K562 (cell line): ENCODE results near the gene COL26A1. TPM values are rescaled to one million over a fixed set of nuclear protein-coding genes. Genes with fewer than 3 reads are reported as not detected.

ENCODE experiments used
- BCOR ChIP-seq: fragments of 450-650 bp; IDR thresholded peaks from 2 replicates; pipeline ENCODE4 v1.6.1; 2016
- CREB1 ChIP-seq, 2 experiments: sonication (generic) in 1 of 2; formaldehyde crosslinking in 1 of 2; IDR thresholded peaks; 2 replicates each; pipeline versions ENCODE4 v1.6.1 to v1.8.0; 2012 to 2022; ENCODE audit warnings: inconsistent platforms in 1 of 2, mild to moderate bottlenecking in 1 of 2, missing genetic modification reagents in 1 of 2, moderate library complexity in 1 of 2
- ELF1 ChIP-seq: fragments of 200-800 bp; sonication (Bioruptor generic); IDR thresholded peaks from 2 replicates; pipeline ENCODE4 v1.6.1; 2016; ENCODE audit warnings: missing genetic modification characterization, missing compliant biosample characterization
- HDAC8 ChIP-seq: fragments of 450-650 bp; IDR thresholded peaks from 2 replicates; pipeline ENCODE4 v1.6.1; 2016; ENCODE audit warnings: mild to moderate bottlenecking, missing genetic modification characterization, moderate library complexity, missing compliant biosample characterization
- IFI16 ChIP-seq: fragments of 250-450 bp; sonication (Bioruptor Pico); IDR thresholded peaks from 2 replicates; pipeline ENCODE4 v2.1.2; 2022; ENCODE audit warnings: mild to moderate bottlenecking, inconsistent platforms
- NRF1 ChIP-seq, 2 experiments: fragments of 450-650 bp; IDR thresholded peaks in 1 of 2; conservative IDR thresholded peaks in 1 of 2; 2 replicates each; pipeline ENCODE4 v1.6.1; 2014; ENCODE audit warnings: mild to moderate bottlenecking in 2 of 2
- PCBP1 ChIP-seq: fragments of 200-400 bp; formaldehyde crosslinking; IDR thresholded peaks from 2 replicates; pipeline ENCODE4 v1.6.1; 2018; ENCODE audit warnings: mild to moderate bottlenecking, low read depth, low read length; ENCODE audit not compliant: poor library complexity, severe bottlenecking
- RB1 ChIP-seq: fragments of 450-650 bp; IDR thresholded peaks from 2 replicates; pipeline ENCODE4 v1.6.1; 2017; ENCODE audit warnings: low read depth, mild to moderate bottlenecking
- RBM25 ChIP-seq: fragments of 200-400 bp; formaldehyde crosslinking; IDR thresholded peaks from 2 replicates; pipeline ENCODE4 v1.6.1; 2018; ENCODE audit warnings: low read length, low read depth, moderate library complexity; ENCODE audit not compliant: severe bottlenecking
- SRSF3 ChIP-seq: fragments of 200-400 bp; formaldehyde crosslinking; IDR thresholded peaks from 2 replicates; pipeline ENCODE4 v1.6.1; 2016; ENCODE audit warnings: mild to moderate bottlenecking, low read length, moderate library complexity; ENCODE audit not compliant: insufficient read depth
- TAF9B ChIP-seq: fragments of 450-650 bp; IDR thresholded peaks from 2 replicates; pipeline ENCODE4 v1.6.1; 2018; ENCODE audit warnings: mild to moderate bottlenecking; ENCODE audit not compliant: partially characterized antibody
- TCFL5 ChIP-seq: fragments of 250-450 bp; sonication (Bioruptor Pico); conservative IDR thresholded peaks from 2 replicates; pipeline ENCODE4 v1.6.1; 2021; ENCODE audit warnings: mild to moderate bottlenecking, moderate library complexity, matching md5 sums
- WHSC1 ChIP-seq: IDR thresholded peaks from one replicate; pipeline ENCODE4 v1.6.1; 2012; ENCODE audit warnings: low read length, control low read depth, inconsistent platforms
- ZFP30 ChIP-seq: fragments of 250-450 bp; sonication (Bioruptor Pico); IDR thresholded peaks from 2 replicates; pipeline ENCODE4 v1.8.0; 2022; ENCODE audit warnings: moderate library complexity, mild to moderate bottlenecking, inconsistent platforms, borderline replicate concordance
- ZHX1 ChIP-seq: fragments of 150-350 bp; conservative IDR thresholded peaks from 2 replicates; pipeline ENCODE4 v1.6.1; 2014; ENCODE audit warnings: low read length
- ZNF668 ChIP-seq: fragments of 250-450 bp; sonication (Bioruptor Pico); IDR thresholded peaks from 2 replicates; pipeline ENCODE4 v1.8.0; 2022; ENCODE audit warnings: mild to moderate bottlenecking, inconsistent platforms
- ZNF740 ChIP-seq, 3 experiments: fragments of 200-800 bp in 1 of 3; sonication (Bioruptor generic) in 1 of 3; sonication (generic) in 1 of 3; formaldehyde crosslinking in 1 of 3; IDR thresholded peaks; 2 replicates each; pipeline versions ENCODE4 v1.6.1 to v1.8.0; 2016 to 2022; ENCODE audit warnings: mild to moderate bottlenecking in 2 of 3, missing compliant biosample characterization in 2 of 3, missing genetic modification characterization in 2 of 3, missing genetic modification reagents in 1 of 3
- polyA plus RNA-seq, 8 experiments: library from polyadenylated mRNA; depleted of rRNA in 4 of 8; stranded (reverse) in 5 of 8; unstranded in 3 of 8; fragments of >200 nt; fragmentation: Nextera tagmentation in 2 of 8; fragmentation: Illumina TruSeq in 1 of 8; extraction: Ambion mirVana in 2 of 8; extraction: Trizol in 1 of 8; gene quantifications; 2 replicates each; pipeline versions ENCODE4 v1.2.1 to v1.2.3, GENCODE V29; 2011 to 2014; ENCODE audit warnings: inconsistent platforms in 1 of 8, missing spikeins in 1 of 8
- total RNA-seq, 7 experiments: library from RNA; depleted of rRNA in 6 of 7; stranded (reverse); fragments of >200 nt in 6 of 7; fragmentation: Illumina TruSeq in 2 of 7; extraction: Trizol in 2 of 7; gene quantifications; 2 replicates each; pipeline versions ENCODE4 v1.2.1 to v1.2.3, GENCODE V29; 2011 to 2021; ENCODE audit warnings: low replicate concordance in 1 of 7
- TF ChIP-seq, protein P1 (sequence below): sonication (generic); formaldehyde crosslinking; IDR thresholded peaks from 2 replicates; pipeline ENCODE4 v1.8.1; 2023; ENCODE audit warnings: missing genetic modification reagents, mild to moderate bottlenecking, borderline replicate concordance

COL26A1 gene
- total and polyA plus RNA-seq, 9 of the 15 experiments (the other 6 are each of a cell fraction or from before 2014, with no cell fraction given) = 0.04 to 0.39 (median 0.07) TPM; not detected in 5

DNA sequence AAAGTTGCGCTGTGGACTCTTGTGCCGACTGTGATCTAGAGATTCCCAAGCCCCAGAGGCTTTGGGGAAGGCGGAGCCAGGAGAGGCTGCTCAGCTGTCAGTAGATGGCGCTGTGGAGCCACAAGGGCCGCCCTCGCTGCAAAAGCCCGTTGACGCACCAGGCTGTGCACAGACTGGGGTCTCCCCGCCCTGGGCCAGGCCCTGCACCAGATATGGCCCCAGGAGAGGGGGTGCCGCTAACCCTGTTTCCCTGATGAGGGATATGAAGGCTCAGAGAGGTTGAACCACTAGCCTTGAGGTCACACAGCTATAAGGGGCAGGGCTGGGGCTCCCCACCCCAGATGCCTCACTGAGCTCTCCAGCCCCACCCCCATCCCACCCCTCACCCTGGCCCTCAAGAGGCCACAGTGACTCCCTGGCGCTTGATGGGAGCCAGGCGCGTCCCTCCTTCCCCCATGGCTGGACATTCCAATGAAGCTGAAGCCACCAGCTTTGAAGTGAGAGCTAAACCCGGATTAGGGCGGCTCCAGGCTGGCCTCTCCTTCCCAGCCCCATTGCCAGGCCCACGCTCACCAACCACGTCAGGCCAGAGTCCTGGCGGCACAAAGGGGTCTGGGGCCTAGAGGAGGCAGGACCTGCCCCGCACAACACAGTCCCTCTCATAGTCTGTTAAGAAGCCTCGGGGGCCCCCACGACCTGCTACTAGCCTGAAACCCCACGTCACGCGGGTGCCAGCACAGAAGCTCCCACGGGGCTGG lies 240.0 kb downstream of the COL26A1 start (continued):
- no peak for TF ChIP-seq ZNF740 (CRISPR knock-in tag; IDR thresholded peaks at IDR 0.05)
- no peak for TF ChIP-seq ZNF740 (tag; IDR thresholded peaks at IDR 0.05)
- no peak for TF ChIP-seq SRSF3
- no peak for TF ChIP-seq IFI16 (CRISPR knock-in tag)
- TF ChIP-seq TAF9B = no peak
- TF ChIP-seq WHSC1 = no peak
- TF ChIP-seq RBM25 = no peak
- TF ChIP-seq PCBP1 = no peak
- peak; percentile 6; the same call in 1 of the 2 replicates for TF ChIP-seq BCOR
- TF ChIP-seq TCFL5 (CRISPR knock-in tag) = no peak
- 0 out of 4 replicates have a peak, but pooled peaks of 1 of the 2 experiments have one; percentile 16 for TF ChIP-seq NRF1 (conservative IDR thresholded peaks at IDR 0.05 in 1 of 2, IDR thresholded peaks at IDR 0.05 in 1 of 2)
- no peak for TF ChIP-seq ELF1 (tag)
- TF ChIP-seq RB1 = peak; percentile 51; the same call in 1 of the 2 replicates
- no peak for TF ChIP-seq ZNF668 (CRISPR knock-in tag)
- TF ChIP-seq HDAC8 = no peak
- no peak for TF ChIP-seq ZFP30 (CRISPR knock-in tag)
- TF ChIP-seq, protein P1, sequence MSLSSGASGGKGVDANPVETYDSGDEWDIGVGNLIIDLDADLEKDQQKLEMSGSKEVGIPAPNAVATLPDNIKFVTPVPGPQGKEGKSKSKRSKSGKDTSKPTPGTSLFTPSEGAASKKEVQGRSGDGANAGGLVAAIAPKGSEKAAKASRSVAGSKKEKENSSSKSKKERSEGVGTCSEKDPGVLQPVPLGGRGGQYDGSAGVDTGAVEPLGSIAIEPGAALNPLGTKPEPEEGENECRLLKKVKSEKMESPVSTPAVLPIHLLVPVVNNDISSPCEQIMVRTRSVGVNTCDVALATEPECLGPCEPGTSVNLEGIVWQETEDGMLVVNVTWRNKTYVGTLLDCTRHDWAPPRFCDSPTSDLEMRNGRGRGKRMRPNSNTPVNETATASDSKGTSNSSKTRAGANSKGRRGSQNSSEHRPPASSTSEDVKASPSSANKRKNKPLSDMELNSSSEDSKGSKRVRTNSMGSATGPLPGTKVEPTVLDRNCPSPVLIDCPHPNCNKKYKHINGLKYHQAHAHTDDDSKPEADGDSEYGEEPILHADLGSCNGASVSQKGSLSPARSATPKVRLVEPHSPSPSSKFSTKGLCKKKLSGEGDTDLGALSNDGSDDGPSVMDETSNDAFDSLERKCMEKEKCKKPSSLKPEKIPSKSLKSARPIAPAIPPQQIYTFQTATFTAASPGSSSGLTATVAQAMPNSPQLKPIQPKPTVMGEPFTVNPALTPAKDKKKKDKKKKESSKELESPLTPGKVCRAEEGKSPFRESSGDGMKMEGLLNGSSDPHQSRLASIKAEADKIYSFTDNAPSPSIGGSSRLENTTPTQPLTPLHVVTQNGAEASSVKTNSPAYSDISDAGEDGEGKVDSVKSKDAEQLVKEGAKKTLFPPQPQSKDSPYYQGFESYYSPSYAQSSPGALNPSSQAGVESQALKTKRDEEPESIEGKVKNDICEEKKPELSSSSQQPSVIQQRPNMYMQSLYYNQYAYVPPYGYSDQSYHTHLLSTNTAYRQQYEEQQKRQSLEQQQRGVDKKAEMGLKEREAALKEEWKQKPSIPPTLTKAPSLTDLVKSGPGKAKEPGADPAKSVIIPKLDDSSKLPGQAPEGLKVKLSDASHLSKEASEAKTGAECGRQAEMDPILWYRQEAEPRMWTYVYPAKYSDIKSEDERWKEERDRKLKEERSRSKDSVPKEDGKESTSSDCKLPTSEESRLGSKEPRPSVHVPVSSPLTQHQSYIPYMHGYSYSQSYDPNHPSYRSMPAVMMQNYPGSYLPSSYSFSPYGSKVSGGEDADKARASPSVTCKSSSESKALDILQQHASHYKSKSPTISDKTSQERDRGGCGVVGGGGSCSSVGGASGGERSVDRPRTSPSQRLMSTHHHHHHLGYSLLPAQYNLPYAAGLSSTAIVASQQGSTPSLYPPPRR (CRISPR knock-in tag) = no peak
- TF ChIP-seq ZHX1 = no peak
- TF ChIP-seq CREB1 (IDR thresholded peaks at IDR 0.05) = no peak
- 0 out of 2 replicates have a peak, but pooled peaks have one; percentile 37 for TF ChIP-seq CREB1 (CRISPR knock-in tag; IDR thresholded peaks at IDR 0.05)
